ENCODE results near the gene ATP13A1.
A peak's percentile ranks its signal among the peaks of the same experiment; 100 is the strongest.
"Not testable (repeated sequence)": the region's sequence is repeated elsewhere in the genome, so short reads cannot be mapped to it uniquely, and the experiment has no call there.

ATP13A1 gene

GRCh38 chr19:19687090-19687489 lies 23.6 kb upstream of the ATP13A1 start:
- 87% methylated on average over 3 of the region's 3 CpGs for WGBS
- Histone ChIP-seq H3K4me1 (ENCODE audit: insufficient read depth, low read length) (no peaks in the 10 kb centered on the region), H3K9ac (ENCODE audit: low read depth, low read length) (no peak overlapping the region), H3K27ac (ENCODE audit: low read depth, low read length) (no peak overlapping the region), H3K9me3 (ENCODE audit: insufficient read depth, low read depth, low read length) (no peaks in the 10 kb centered on the region), H3K27me3 (ENCODE audit: insufficient read depth, low read length) (no peaks in the 10 kb centered on the region), H3K4me3 (ENCODE audit: low read length) (no peak overlapping the region), H3K36me3 (ENCODE audit: insufficient read depth, low read length) (peaks cover 2% of the 10 kb centered on the region; the same call in 1 of the 2 replicates)

GRCh38 chr19:19686580-19686979 lies 23.1 kb upstream of the ATP13A1 start:
- WGBS, result 94% methylated on average over 6 of the region's 6 CpGs
- Histone ChIP-seq H3K27ac (ENCODE audit: low read depth, low read length) (no peak overlapping the region), H3K9me3 (ENCODE audit: insufficient read depth, low read depth, low read length) (no peaks in the 10 kb centered on the region), H3K36me3 (ENCODE audit: insufficient read depth, low read length) (peaks cover 6% of the 10 kb centered on the region), H3K9ac (ENCODE audit: low read depth, low read length) (no peak overlapping the region), H3K4me3 (ENCODE audit: low read length) (no peak overlapping the region), H3K27me3 (ENCODE audit: insufficient read depth, low read length) (no peaks in the 10 kb centered on the region), H3K4me1 (ENCODE audit: insufficient read depth, low read length) (no peaks in the 10 kb centered on the region)

GRCh38 chr19:19686119-19686518 lies 22.6 kb upstream of the ATP13A1 start:
- not testable (repeated sequence) for H3K4me3 ChIP-seq (ENCODE audit: low read length); H3K9ac ChIP-seq (ENCODE audit: low read depth, low read length); H3K4me1 ChIP-seq (ENCODE audit: insufficient read depth, low read length); H3K27me3 ChIP-seq (ENCODE audit: insufficient read depth, low read length); H3K27ac ChIP-seq (ENCODE audit: low read depth, low read length); H3K9me3 ChIP-seq (ENCODE audit: insufficient read depth, low read depth, low read length)
- 95% methylated on average over 15 of the region's 15 CpGs for WGBS
- peaks cover 11% of the 10 kb centered on the region for H3K36me3 ChIP-seq (ENCODE audit: insufficient read depth, low read length)

- peaks cover 67% of the 10 kb centered on the region for H3K36me3 ChIP-seq (ENCODE audit: insufficient read depth, low read length)
- no peaks in the 10 kb centered on the region for H3K4me1 ChIP-seq (ENCODE audit: insufficient read depth, low read length)
- 96% methylated on average over 20 of the region's 20 CpGs for WGBS
- H3K4me3 ChIP-seq (ENCODE audit: low read length), result no peak overlapping the region
- peaks cover 6% of the 10 kb centered on the region; the same call in 1 of the 2 replicates for H3K9me3 ChIP-seq (ENCODE audit: insufficient read depth, low read depth, low read length)
- no peak overlapping the region for H3K9ac ChIP-seq (ENCODE audit: low read depth, low read length)
- H3K27me3 ChIP-seq (ENCODE audit: insufficient read depth, low read length), result no peaks in the 10 kb centered on the region
- H3K27ac ChIP-seq (ENCODE audit: low read depth, low read length), result no peak overlapping the region
These were observed 15.9 kb upstream of the ATP13A1 start for GRCh38 chr19:19679176-19680073.

GRCh38 chr19:19677579-19677978 lies 14.1 kb upstream of the ATP13A1 start:
- H3K4me1 ChIP-seq (ENCODE audit: insufficient read depth, low read length), result no peaks in the 10 kb centered on the region
- peaks cover 6% of the 10 kb centered on the region; the same call in 1 of the 2 replicates for H3K9me3 ChIP-seq (ENCODE audit: insufficient read depth, low read depth, low read length)
- H3K27ac ChIP-seq (ENCODE audit: low read depth, low read length), result no peak overlapping the region
- no peak overlapping the region for H3K4me3 ChIP-seq (ENCODE audit: low read length)
- H3K9ac ChIP-seq (ENCODE audit: low read depth, low read length), result no peak overlapping the region
- peaks cover 74% of the 10 kb centered on the region for H3K36me3 ChIP-seq (ENCODE audit: insufficient read depth, low read length)
- no peaks in the 10 kb centered on the region for H3K27me3 ChIP-seq (ENCODE audit: insufficient read depth, low read length)
- WGBS, result 97% methylated on average over 5 of the region's 7 CpGs

- H3K27me3 ChIP-seq (ENCODE audit: insufficient read depth, low read length), result no peaks in the 10 kb centered on the region
- H3K36me3 ChIP-seq (ENCODE audit: insufficient read depth, low read length), result peaks cover 52% of the 10 kb centered on the region
- no peak overlapping the region for H3K9ac ChIP-seq (ENCODE audit: low read depth, low read length)
- H3K4me1 ChIP-seq (ENCODE audit: insufficient read depth, low read length), result peaks cover 3% of the 10 kb centered on the region; the same call in 1 of the 2 replicates
- peaks cover 6% of the 10 kb centered on the region; the same call in 1 of the 2 replicates for H3K9me3 ChIP-seq (ENCODE audit: insufficient read depth, low read depth, low read length)
- H3K4me3 ChIP-seq (ENCODE audit: low read length), result no peak overlapping the region
- 100% methylated on average over 6 of the region's 6 CpGs for WGBS
- H3K27ac ChIP-seq (ENCODE audit: low read depth, low read length), result no peak overlapping the region
These were observed 10.8 kb upstream of the ATP13A1 start for GRCh38 chr19:19674315-19674714.

- Histone ChIP-seq H3K9ac (ENCODE audit: low read depth, low read length) (no peak overlapping the region), H3K9me3 (ENCODE audit: insufficient read depth, low read depth, low read length) (no peaks in the 10 kb centered on the region), H3K4me3 (ENCODE audit: low read length) (no peak overlapping the region), H3K27me3 (ENCODE audit: insufficient read depth, low read length) (no peaks in the 10 kb centered on the region), H3K36me3 (ENCODE audit: insufficient read depth, low read length) (peaks cover 37% of the 10 kb centered on the region), H3K4me1 (ENCODE audit: insufficient read depth, low read length) (peaks cover 6% of the 10 kb centered on the region; the same call in 1 of the 2 replicates), H3K27ac (ENCODE audit: low read depth, low read length) (no peak overlapping the region)
- WGBS, result 97% methylated on average over 3 of the region's 3 CpGs
These were observed 9.3 kb upstream of the ATP13A1 start for GRCh38 chr19:19672816-19673215.

- WGBS, result 46% methylated on average over 10 of the region's 10 CpGs
- Histone ChIP-seq H3K4me1 (ENCODE audit: insufficient read depth, low read length) (peaks cover 6% of the 10 kb centered on the region; the same call in 1 of the 2 replicates), H3K36me3 (ENCODE audit: insufficient read depth, low read length) (peaks cover 14% of the 10 kb centered on the region; the same call in 1 of the 2 replicates), H3K9me3 (ENCODE audit: insufficient read depth, low read depth, low read length) (no peaks in the 10 kb centered on the region), H3K9ac (ENCODE audit: low read depth, low read length) (peak overlapping the region; percentile 83), H3K4me3 (ENCODE audit: low read length) (peak overlapping the region; percentile 73), H3K27me3 (ENCODE audit: insufficient read depth, low read length) (no peaks in the 10 kb centered on the region), H3K27ac (ENCODE audit: low read depth, low read length) (peak overlapping the region; percentile 73; the same call in 1 of the 2 replicates)
These were observed 6.6 kb upstream of the ATP13A1 start for GRCh38 chr19:19670070-19670551.

GRCh38 chr19:19668230-19669012 lies 4.9 kb upstream of the ATP13A1 start, which contains the start of gene ZNF101:
TSS of gene ZNF101 (plus strand) at chr19:19668839. CDS start at chr19:19668964, 125 bp downstream.
- Histone ChIP-seq H3K36me3 (ENCODE audit: insufficient read depth, low read length) (peaks cover 10% of the 10 kb centered on the region; the same call in 1 of the 2 replicates), H3K27me3 (ENCODE audit: insufficient read depth, low read length) (no peaks in the 10 kb centered on the region), H3K4me1 (ENCODE audit: insufficient read depth, low read length) (peaks cover 6% of the 10 kb centered on the region; the same call in 1 of the 2 replicates), H3K27ac (ENCODE audit: low read depth, low read length) (peak within 1 kb of the TSS; percentile 90), H3K9me3 (ENCODE audit: insufficient read depth, low read depth, low read length) (no peaks in the 10 kb centered on the region), H3K4me3 (ENCODE audit: low read length) (peak within 1 kb of the TSS; percentile 73), H3K9ac (ENCODE audit: low read depth, low read length) (peak within 1 kb of the TSS; percentile 83)
- WGBS, result 3% methylated on average over 36 of the region's 36 CpGs

- H3K27me3 ChIP-seq (ENCODE audit: insufficient read depth, low read length); H3K9me3 ChIP-seq (ENCODE audit: insufficient read depth, low read depth, low read length); H3K36me3 ChIP-seq (ENCODE audit: insufficient read depth, low read length); H3K4me3 ChIP-seq (ENCODE audit: low read length); H3K27ac ChIP-seq (ENCODE audit: low read depth, low read length); H3K9ac ChIP-seq (ENCODE audit: low read depth, low read length): not testable (repeated sequence)
- peaks cover 13% of the 10 kb centered on the region; the same call in 1 of the 2 replicates for H3K4me1 ChIP-seq (ENCODE audit: insufficient read depth, low read length)
- 97% methylated on average over 22 of the region's 22 CpGs for WGBS
These were observed 2.0 kb upstream of the ATP13A1 start for GRCh38 chr19:19665420-19665948.

Data from HUES64 (cell line).